GM23338 (cell line): ENCODE data around the gene SEZ6. TPM values are rescaled to one million over a fixed set of nuclear protein-coding genes. Genes with fewer than 3 reads are reported as not detected.

Source experiments
- ATAC-seq: fragments of 200-7000 bp; cut with Tn5 transposase; 3 replicates; pipeline ENCODE4 v1.9.1; 2020
- DNase-seq: peaks from one replicate; pipeline ENCODE4 v3.0.0-alpha.2; 2015; ENCODE audit warnings: low spot score
- H2AFZ ChIP-seq: fragments of 200-600 bp; sonication (generic); 2 replicates; pipeline ENCODE4 v1.8.0; 2016; ENCODE audit warnings: antibody characterized with exemption, mild to moderate bottlenecking, moderate library complexity
- H3F3A ChIP-seq: fragments of 200-600 bp; sonication (generic); replicated peaks from 2 replicates; pipeline ENCODE4 v1.8.0; 2017; ENCODE audit warnings: antibody characterized with exemption, mixed run types, low read depth
- H3K27ac ChIP-seq: fragments of 200-600 bp; sonication (generic); 2 replicates; pipeline ENCODE4 v1.6.1; 2016; ENCODE audit warnings: low read depth
- H3K27me3 ChIP-seq: fragments of 200-600 bp; sonication (generic); 2 replicates; pipeline ENCODE4 v1.8.0; 2016; ENCODE audit warnings: mild to moderate bottlenecking, mixed run types, moderate library complexity; ENCODE audit not compliant: insufficient read depth
- H3K36me3 ChIP-seq: fragments of 200-600 bp; sonication (generic); 2 replicates; pipeline ENCODE4 v1.8.0; 2016; ENCODE audit warnings: mild to moderate bottlenecking; ENCODE audit not compliant: insufficient read depth
- H3K4me1 ChIP-seq: fragments of 200-600 bp; sonication (generic); 2 replicates; pipeline ENCODE4 v1.8.0; 2016; ENCODE audit warnings: mild to moderate bottlenecking, moderate library complexity; ENCODE audit not compliant: insufficient read depth
- H3K4me2 ChIP-seq: fragments of 200-600 bp; sonication (generic); 2 replicates; pipeline ENCODE4 v1.7.1; 2017; ENCODE audit warnings: mixed run types
- H3K4me3 ChIP-seq: fragments of 200-600 bp; sonication (generic); 2 replicates; pipeline ENCODE4 v1.6.1; 2016; ENCODE audit warnings: mixed run types
- H3K79me2 ChIP-seq: fragments of 200-600 bp; sonication (generic); replicated peaks from 2 replicates; pipeline ENCODE4 v1.8.0; 2017; ENCODE audit warnings: mild to moderate bottlenecking; ENCODE audit not compliant: insufficient read depth
- H3K9me2 ChIP-seq: fragments of 200-600 bp; sonication (generic); 2 replicates; pipeline ENCODE4 v1.8.0; 2017; ENCODE audit not compliant: insufficient read depth
- H4K20me1 ChIP-seq: fragments of 200-600 bp; sonication (generic); replicated peaks from 2 replicates; pipeline ENCODE4 v1.8.0; 2017; ENCODE audit warnings: mild to moderate bottlenecking; ENCODE audit not compliant: insufficient read depth
- H3K27ac Mint-ChIP-seq: 2 replicates; pipeline ENCODE4 v1.8.0; 2020; ENCODE audit warnings: inconsistent platforms, mild to moderate bottlenecking, moderate library complexity, mixed read lengths
- H3K27me3 Mint-ChIP-seq: 3 replicates; pipeline ENCODE4 v1.8.0; 2022; ENCODE audit warnings: low read depth, mild to moderate bottlenecking, moderate library complexity, mixed read lengths, inconsistent platforms; ENCODE audit not compliant: insufficient read depth, poor library complexity
- H3K36me3 Mint-ChIP-seq: 3 replicates; pipeline ENCODE4 v1.8.0; 2021; ENCODE audit warnings: low read depth, mild to moderate bottlenecking, inconsistent platforms, moderate library complexity, mixed read lengths
- H3K4me1 Mint-ChIP-seq: 3 replicates; pipeline ENCODE4 v1.8.0; 2020; ENCODE audit warnings: mild to moderate bottlenecking, inconsistent platforms, mixed read lengths
- H3K4me3 Mint-ChIP-seq: 3 replicates; pipeline ENCODE4 v1.8.0; 2021; ENCODE audit warnings: moderate library complexity, mild to moderate bottlenecking, inconsistent platforms, mixed read lengths
- H3K9me3 Mint-ChIP-seq: 3 replicates; pipeline ENCODE4 v1.8.0; 2020; ENCODE audit warnings: moderate library complexity, mild to moderate bottlenecking, inconsistent platforms, mixed read lengths
- EZH2 ChIP-seq: fragments of 200-600 bp; sonication (generic); IDR thresholded peaks from one replicate; pipeline ENCODE4 v1.8.0; 2017; ENCODE audit warnings: antibody characterized with exemption, mild to moderate bottlenecking, low read depth; ENCODE audit not compliant: unreplicated experiment
- EZH2phosphoT487 ChIP-seq: fragments of 200-600 bp; sonication (generic); IDR thresholded peaks from one replicate; pipeline ENCODE4 v1.8.1; 2018; ENCODE audit warnings: antibody characterized with exemption; ENCODE audit not compliant: unreplicated experiment
- JUNB ChIP-seq: IDR thresholded peaks from one replicate; pipeline ENCODE4 v1.6.1; 2016; ENCODE audit warnings: antibody characterized with exemption; ENCODE audit not compliant: unreplicated experiment
- NANOG ChIP-seq: IDR thresholded peaks from 2 replicates; pipeline ENCODE4 v1.6.1; 2016; ENCODE audit warnings: antibody characterized with exemption, borderline replicate concordance
- POLR2AphosphoS5 ChIP-seq: IDR thresholded peaks from 2 replicates; pipeline ENCODE4 v1.6.1; 2016; ENCODE audit warnings: antibody characterized with exemption, low read depth
- ZNF114 ChIP-seq: fragments of 250-450 bp; sonication (Bioruptor Pico); IDR thresholded peaks from 2 replicates; pipeline ENCODE4 v1.5.0; 2020; ENCODE audit warnings: mild to moderate bottlenecking, moderate library complexity
- ZNF331 ChIP-seq: fragments of 250-450 bp; sonication (Bioruptor Pico); IDR thresholded peaks from 2 replicates; pipeline ENCODE4 v1.5.0; 2020; ENCODE audit warnings: low read depth, mild to moderate bottlenecking, moderate library complexity
- polyA plus RNA-seq: library from polyadenylated mRNA; unstranded; fragments of >200 nt; fragmentation: Nextera tagmentation; extraction: Ambion mirVana; gene quantifications from 2 replicates; pipeline ENCODE4 v1.2.1, GENCODE V29; 2016
- total RNA-seq: library from RNA; depleted of rRNA; stranded (reverse); fragments of >200 nt; shearing (Covaris generic); gene quantifications from 2 replicates; pipeline ENCODE4 v1.2.3, GENCODE V29; 2014
- TF ChIP-seq, protein P1 (sequence below), 2 experiments: fragments of 200-600 bp in 1 of 2; sonication (generic) in 1 of 2; conservative IDR thresholded peaks; 2 replicates each; pipeline versions ENCODE4 v1.5.1 to v1.6.1; 2016 to 2017; ENCODE audit warnings: antibody characterized with exemption in 2 of 2, low read depth in 2 of 2, mild to moderate bottlenecking in 2 of 2, moderate library complexity in 1 of 2
- TF ChIP-seq, protein P2 (sequence below): IDR thresholded peaks from 2 replicates; pipeline ENCODE4 v1.6.1; 2016; ENCODE audit warnings: antibody characterized with exemption
- TF ChIP-seq, protein P3 (sequence below): IDR thresholded peaks from one replicate; pipeline ENCODE4 v1.6.1; 2018; ENCODE audit warnings: antibody characterized with exemption; ENCODE audit not compliant: unreplicated experiment

Gene SEZ6
- total and polyA plus RNA-seq, 2 experiments from 2014 or later: 1.0 to 6.5 TPM

DNA sequence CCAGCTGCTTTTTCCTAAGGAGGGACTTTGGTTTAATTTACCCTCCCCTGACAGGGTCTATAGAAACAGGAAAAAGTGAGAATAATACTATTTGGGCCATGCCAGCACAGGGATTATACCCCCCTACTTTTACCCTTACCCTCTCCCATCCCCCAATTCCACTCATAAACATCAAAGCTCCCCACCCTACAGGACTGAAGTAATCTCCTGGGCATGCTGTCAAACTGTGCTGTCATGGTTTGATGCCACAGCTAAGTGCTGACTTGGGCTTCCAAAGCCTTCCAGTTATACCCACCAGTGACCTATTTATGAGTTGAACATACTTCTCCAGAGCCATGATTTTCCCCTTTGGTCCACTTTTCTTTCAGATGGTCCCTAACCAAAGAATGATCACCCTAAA is 67.3 kb downstream of the SEZ6 start:
- Histone ChIP-seq H2AFZ (no peak overlapping the region), H3K9me2 (no peaks in the 10 kb centered on the region), H3K4me1 (peaks cover 55% of the 10 kb centered on the region), H3F3A (peaks cover 13% of the 10 kb centered on the region), H3K4me3 (no peak overlapping the region), H3K27ac (no peak overlapping the region), H3K4me2 (no peak overlapping the region), H4K20me1 (peaks cover 73% of the 10 kb centered on the region), H3K79me2 (peaks cover 100% of the 10 kb centered on the region), H3K27me3 (no peaks in the 10 kb centered on the region), H3K36me3 (peaks cover 9% of the 10 kb centered on the region; the same call in 1 of the 2 replicates)
- peaks cover 25% of the 10 kb centered on the region for H3K36me3 Mint-ChIP-seq
- no peak overlapping the region for H3K4me3 Mint-ChIP-seq
- peak overlapping the region; percentile 9; the same call in 1 of the 2 replicates for H3K27ac Mint-ChIP-seq
- no peak for TF ChIP-seq POLR2AphosphoS5
- TF ChIP-seq, protein P1, sequence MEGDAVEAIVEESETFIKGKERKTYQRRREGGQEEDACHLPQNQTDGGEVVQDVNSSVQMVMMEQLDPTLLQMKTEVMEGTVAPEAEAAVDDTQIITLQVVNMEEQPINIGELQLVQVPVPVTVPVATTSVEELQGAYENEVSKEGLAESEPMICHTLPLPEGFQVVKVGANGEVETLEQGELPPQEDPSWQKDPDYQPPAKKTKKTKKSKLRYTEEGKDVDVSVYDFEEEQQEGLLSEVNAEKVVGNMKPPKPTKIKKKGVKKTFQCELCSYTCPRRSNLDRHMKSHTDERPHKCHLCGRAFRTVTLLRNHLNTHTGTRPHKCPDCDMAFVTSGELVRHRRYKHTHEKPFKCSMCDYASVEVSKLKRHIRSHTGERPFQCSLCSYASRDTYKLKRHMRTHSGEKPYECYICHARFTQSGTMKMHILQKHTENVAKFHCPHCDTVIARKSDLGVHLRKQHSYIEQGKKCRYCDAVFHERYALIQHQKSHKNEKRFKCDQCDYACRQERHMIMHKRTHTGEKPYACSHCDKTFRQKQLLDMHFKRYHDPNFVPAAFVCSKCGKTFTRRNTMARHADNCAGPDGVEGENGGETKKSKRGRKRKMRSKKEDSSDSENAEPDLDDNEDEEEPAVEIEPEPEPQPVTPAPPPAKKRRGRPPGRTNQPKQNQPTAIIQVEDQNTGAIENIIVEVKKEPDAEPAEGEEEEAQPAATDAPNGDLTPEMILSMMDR (conservative IDR thresholded peaks at IDR 0.05; ENCODE audit: low read depth in 2 of 2): no peak
- no peaks in the 10 kb centered on the region for H3K27me3 Mint-ChIP-seq
- H3K4me1 Mint-ChIP-seq: peaks cover 58% of the 10 kb centered on the region
- no peaks in the 10 kb centered on the region for H3K9me3 Mint-ChIP-seq
- ATAC-seq: no peak
- DNase-seq: no peak

DNA sequence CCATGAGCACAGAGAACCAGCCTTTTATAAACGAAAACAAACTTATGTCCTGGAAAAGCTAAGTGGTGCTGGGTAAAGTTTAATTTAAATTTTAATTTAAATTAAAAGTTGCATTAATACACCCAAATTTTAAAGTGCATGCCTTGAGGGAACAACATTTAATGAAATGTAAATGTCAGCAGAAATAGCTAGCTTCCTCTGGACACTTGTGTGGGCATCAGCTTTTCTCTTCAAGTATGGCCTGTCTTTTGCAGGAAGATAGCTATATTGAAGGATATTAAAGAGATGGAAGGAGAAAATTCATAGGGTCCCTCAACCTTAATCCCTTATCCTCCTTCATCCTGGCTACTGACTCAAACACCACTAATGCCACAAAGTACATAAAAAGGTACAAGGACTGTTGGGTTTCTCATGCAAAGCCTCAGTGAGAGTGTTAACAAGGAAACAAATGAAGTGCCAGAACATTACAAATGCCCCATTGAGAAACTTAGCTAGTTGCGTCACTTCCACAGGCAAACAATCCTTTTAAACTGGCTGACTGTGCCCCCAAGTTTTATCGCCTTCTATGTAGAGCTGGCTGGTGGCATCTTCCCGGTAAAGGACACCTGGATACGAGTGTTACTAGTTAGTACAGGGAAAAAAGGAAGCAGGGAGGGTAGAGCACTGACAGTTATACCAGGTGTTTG is 68.6 kb downstream of the SEZ6 start:
- no peaks in the 10 kb centered on the region for H3K9me3 Mint-ChIP-seq
- Histone ChIP-seq H3K4me3 (no peak overlapping the region), H3K9me2 (no peaks in the 10 kb centered on the region), H3K36me3 (peaks cover 9% of the 10 kb centered on the region; the same call in 1 of the 2 replicates), H3K27ac (peak overlapping the region; percentile 34; the same call in 1 of the 2 replicates), H3K4me1 (peaks cover 55% of the 10 kb centered on the region), H4K20me1 (peaks cover 78% of the 10 kb centered on the region), H3K79me2 (peaks cover 100% of the 10 kb centered on the region), H3K27me3 (no peaks in the 10 kb centered on the region), H3K4me2 (peak overlapping the region; percentile 67), H3F3A (peaks cover 13% of the 10 kb centered on the region), H2AFZ (no peak overlapping the region)
- no peaks in the 10 kb centered on the region for H3K27me3 Mint-ChIP-seq
- ATAC-seq (no peak), DNase-seq (peak; percentile 22)
- peaks cover 17% of the 10 kb centered on the region for H3K36me3 Mint-ChIP-seq
- H3K4me3 Mint-ChIP-seq: no peak overlapping the region
- H3K4me1 Mint-ChIP-seq: peaks cover 58% of the 10 kb centered on the region
- no peak overlapping the region for H3K27ac Mint-ChIP-seq
- TF ChIP-seq NANOG (no peak), ZNF331 (CRISPR knock-in tag) (no peak), EZH2 (no peak), ZNF114 (CRISPR knock-in tag) (no peak), EZH2phosphoT487 (no peak), JUNB (no peak)
- TF ChIP-seq, protein P2, sequence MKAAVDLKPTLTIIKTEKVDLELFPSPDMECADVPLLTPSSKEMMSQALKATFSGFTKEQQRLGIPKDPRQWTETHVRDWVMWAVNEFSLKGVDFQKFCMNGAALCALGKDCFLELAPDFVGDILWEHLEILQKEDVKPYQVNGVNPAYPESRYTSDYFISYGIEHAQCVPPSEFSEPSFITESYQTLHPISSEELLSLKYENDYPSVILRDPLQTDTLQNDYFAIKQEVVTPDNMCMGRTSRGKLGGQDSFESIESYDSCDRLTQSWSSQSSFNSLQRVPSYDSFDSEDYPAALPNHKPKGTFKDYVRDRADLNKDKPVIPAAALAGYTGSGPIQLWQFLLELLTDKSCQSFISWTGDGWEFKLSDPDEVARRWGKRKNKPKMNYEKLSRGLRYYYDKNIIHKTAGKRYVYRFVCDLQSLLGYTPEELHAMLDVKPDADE: no peak
- TF ChIP-seq, protein P3, sequence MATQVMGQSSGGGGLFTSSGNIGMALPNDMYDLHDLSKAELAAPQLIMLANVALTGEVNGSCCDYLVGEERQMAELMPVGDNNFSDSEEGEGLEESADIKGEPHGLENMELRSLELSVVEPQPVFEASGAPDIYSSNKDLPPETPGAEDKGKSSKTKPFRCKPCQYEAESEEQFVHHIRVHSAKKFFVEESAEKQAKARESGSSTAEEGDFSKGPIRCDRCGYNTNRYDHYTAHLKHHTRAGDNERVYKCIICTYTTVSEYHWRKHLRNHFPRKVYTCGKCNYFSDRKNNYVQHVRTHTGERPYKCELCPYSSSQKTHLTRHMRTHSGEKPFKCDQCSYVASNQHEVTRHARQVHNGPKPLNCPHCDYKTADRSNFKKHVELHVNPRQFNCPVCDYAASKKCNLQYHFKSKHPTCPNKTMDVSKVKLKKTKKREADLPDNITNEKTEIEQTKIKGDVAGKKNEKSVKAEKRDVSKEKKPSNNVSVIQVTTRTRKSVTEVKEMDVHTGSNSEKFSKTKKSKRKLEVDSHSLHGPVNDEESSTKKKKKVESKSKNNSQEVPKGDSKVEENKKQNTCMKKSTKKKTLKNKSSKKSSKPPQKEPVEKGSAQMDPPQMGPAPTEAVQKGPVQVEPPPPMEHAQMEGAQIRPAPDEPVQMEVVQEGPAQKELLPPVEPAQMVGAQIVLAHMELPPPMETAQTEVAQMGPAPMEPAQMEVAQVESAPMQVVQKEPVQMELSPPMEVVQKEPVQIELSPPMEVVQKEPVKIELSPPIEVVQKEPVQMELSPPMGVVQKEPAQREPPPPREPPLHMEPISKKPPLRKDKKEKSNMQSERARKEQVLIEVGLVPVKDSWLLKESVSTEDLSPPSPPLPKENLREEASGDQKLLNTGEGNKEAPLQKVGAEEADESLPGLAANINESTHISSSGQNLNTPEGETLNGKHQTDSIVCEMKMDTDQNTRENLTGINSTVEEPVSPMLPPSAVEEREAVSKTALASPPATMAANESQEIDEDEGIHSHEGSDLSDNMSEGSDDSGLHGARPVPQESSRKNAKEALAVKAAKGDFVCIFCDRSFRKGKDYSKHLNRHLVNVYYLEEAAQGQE: no peak
- TF ChIP-seq, protein P1 (conservative IDR thresholded peaks at IDR 0.05; ENCODE audit: low read depth in 2 of 2): no peak
